ENCODE results near the gene NPC1.

- TF ChIP-seq CTCF (IDR thresholded peaks at IDR 0.05; ENCODE audit: insufficient read depth, low read depth, low read length): no peak
- no peak for TF ChIP-seq EZH2 (IDR thresholded peaks at IDR 0.05; ENCODE audit: insufficient read depth, low read length)
These were observed 2.0 kb downstream of the NPC1 start for GRCh38 chr18:23584019-23584983.

Data from astrocyte (in vitro differentiated cells and primary cell).